Diencephalon (tissue), 1 donor: Measurements from ENCODE around the gene INSL3. TPM values are rescaled to one million over a fixed set of nuclear protein-coding genes. Genes with fewer than 3 reads are reported as not detected.

Experiments
- small RNA-seq: library from RNA; depleted of rRNA; stranded (forward); fragments of <200 nt; gene quantifications from one replicate; pipeline ENCODE3, GENCODE V24; 2014
- total RNA-seq: library from RNA; depleted of rRNA; stranded (reverse); fragments of >200 nt; gene quantifications from one replicate; pipeline ENCODE4 v1.2.3, GENCODE V29; 2014

INSL3 gene, protein sequence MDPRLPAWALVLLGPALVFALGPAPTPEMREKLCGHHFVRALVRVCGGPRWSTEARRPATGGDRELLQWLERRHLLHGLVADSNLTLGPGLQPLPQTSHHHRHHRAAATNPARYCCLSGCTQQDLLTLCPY
- not detected for total RNA-seq

DNA sequence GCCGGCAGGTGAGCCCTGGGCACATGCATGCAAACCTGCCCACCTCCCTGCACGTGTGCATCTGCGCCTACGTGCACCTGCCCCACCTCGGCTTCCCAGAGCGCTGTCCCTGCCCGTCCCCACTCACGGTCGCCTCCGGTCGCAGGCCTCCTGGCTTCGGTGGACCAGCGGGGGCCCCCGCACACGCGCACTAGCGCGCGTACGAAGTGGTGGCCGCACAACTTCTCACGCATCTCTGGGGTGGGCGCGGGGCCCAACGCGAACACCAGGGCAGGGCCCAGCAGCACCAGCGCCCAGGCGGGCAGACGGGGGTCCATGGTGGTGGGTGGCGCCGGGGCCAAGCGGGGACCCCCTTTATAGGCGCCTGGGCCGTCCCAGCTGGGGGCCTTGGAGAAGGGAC is at the start of gene INSL3:
INSL3 (minus strand) TSS at position 330 of the 400 bp plus-strand sequence; CDS start at position 317, 13 bp downstream.

DNA sequence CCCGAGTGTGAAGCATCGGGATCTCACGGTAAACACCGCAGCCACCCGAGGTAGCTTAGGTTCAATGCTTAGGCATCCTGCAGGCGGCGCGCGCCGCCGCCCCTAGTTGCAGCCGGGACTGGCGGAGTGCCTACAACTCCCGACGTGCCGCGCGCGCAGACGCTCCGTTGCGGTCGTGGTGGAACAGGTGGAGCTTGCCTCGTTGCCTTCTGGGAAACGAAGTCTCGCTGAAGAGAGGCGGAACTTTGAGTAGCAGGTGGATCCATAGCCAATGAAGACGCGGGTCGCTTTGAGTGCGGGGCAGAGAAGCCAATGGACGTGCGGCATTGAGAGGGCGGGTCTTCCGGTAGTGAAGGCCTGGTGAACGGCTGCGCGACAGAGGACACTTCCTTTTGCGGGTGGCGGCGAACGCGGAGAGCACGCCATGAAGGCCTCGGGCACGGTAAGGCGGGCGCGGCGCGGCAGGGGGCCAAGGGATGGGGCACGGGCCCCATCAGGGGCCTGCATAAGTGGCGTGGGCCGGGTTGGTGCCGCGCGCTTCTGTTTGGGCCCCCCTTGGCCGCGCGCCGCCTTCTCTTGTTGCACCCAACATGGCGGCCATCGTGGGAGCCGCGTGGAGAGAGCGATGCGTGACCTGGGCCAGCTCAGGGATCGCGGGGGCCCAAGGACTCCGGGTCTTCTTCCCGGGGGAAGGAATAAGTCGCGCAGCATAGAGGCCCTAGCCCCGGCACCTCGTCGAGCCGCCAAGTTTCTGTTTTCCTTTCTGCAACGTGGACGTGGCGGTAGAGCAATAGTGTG is 38.4 kb upstream of the INSL3 start, which contains the start of gene RPL18A:
RPL18A (plus strand) TSS at position 378 of the 798 bp plus-strand sequence; CDS start at position 425, 47 bp downstream.

DNA sequence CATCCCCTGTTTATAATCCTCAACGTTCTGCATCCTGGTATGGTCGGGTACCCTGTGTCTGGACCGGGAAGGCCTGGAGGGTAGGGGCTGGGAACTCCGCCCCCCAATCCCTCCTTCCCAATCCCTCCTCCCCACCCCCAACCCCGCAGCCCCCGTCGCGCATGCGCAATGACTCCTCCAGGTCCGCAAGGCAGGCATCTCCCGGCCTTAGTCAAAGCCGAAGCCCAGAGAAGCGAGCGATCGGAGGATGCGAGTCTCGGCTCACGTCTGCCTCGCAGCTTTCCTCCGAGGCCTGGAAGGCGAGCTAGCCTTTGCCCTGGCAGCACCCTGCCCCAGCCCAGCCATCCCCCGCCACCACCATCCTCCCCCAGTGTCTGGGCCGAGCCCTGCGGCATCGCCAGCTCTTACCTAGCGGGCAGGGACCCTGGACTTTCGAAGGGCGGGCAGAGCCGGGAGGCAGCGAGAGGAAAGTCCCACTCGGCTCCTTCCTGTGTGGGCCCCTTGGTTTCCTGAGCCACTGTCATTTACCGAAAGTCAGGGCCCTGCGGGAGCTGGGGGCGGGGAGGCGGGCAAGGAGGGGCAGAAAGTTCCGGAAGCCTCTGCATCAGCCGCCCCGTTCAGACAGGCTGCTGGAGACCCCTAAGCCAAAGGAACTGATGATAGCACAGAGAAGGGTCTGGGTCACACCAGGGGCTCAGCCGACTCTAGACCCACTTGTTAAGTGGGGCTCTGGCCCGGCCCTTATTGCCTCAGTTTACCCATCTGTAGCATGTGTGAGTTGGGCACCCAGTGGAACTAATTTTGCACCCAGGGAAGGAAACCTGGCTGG is 26.4 kb upstream of the INSL3 start, which contains the start of gene JAK3:
JAK3 (minus strand) TSS at position 445 of the 829 bp plus-strand sequence. CDS start 3,565 bp downstream, outside the sequence.

DNA sequence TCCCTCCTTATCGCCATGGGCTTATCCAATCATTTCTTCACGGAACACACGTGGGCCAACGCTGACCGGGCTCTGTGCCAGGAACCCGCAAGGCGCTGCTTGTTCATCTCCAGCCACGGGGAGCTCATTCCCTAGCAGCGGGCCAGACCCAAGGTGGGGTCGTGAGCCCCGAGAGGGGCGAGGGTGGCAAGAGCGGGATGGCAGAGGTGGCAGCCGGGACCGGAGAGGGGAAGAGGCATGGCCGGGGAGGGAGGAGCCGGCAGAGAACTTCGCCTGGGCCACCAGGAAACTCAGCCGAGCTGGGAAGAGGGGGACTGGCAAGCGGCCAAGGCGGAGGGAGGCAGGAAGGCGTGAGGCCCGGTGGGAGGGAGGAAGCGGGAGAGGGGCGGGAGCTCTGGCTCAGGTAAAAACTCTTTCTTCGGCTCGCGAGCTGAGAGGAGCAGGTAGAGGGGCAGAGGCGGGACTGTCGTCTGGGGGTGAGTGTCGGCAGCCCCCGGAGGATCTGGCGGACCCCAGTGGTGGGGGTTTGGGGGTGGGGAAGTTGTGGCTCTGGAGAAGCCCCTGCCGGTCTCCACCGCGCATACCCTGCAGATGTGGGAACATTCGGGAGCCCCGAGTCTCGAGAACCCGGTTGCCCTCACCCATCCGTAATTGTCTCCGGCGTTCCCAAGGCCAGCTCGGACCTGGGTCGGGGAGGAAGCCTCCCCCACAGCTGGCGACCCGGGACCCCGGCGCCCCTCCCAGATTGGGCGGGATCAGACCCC is 26.4 kb downstream of the INSL3 start, which contains the start of gene B3GNT3:
B3GNT3 (plus strand) TSS at position 408 of the 764 bp plus-strand sequence. CDS start 12,670 bp downstream, outside the sequence.

Small RNAs within 50 kb of the gene (small RNA-seq; reads per million reads assigned to genes)
- not detected for gene SNORA68

Other genes starting within 250 kb of the INSL3 start
- 69.7 TPM for gene UNC13A, start 133.2 kb downstream of the INSL3 start, total RNA-seq
- 29.5 TPM for gene MAP1S, start 102.0 kb downstream of the INSL3 start, total RNA-seq
- 30.0 TPM for gene FCHO1, start 70.0 kb downstream of the INSL3 start, total RNA-seq
- 0.46 TPM for gene B3GNT3, start 26.4 kb downstream of the INSL3 start, total RNA-seq
- gene JAK3, start 26.5 kb upstream of the INSL3 start, total RNA-seq = 3.5 TPM
- 547 TPM for gene RPL18A, start 38.4 kb upstream of the INSL3 start, total RNA-seq
- 6.0 TPM for gene SLC5A5, start 50.4 kb upstream of the INSL3 start, total RNA-seq
- gene CCDC124, start 111.5 kb upstream of the INSL3 start, total RNA-seq = 27.5 TPM
- gene KCNN1, start 145.6 kb upstream of the INSL3 start, total RNA-seq = 16.8 TPM
- gene ARRDC2, start 186.7 kb upstream of the INSL3 start, total RNA-seq = 1.6 TPM